Keratinocyte (primary cell): Measurements from ENCODE around the gene KHSRP. TPM values are rescaled to one million over a fixed set of nuclear protein-coding genes. Genes with fewer than 3 reads are reported as not detected.
A peak's percentile ranks its signal among the peaks of the same experiment; 100 is the strongest.

ENCODE experiments used
- DNase-seq: peaks from one replicate; pipeline ENCODE4 v3.0.0-alpha.2; 2011; ENCODE audit warnings: low read depth, missing footprints, low spot score
- FAIRE-seq: peaks from 2 replicates; lab custom pipeline; 2011; peaks lifted over from hg19 to GRCh38; lab: Jason Lieb, UNC
- H2AFZ ChIP-seq: 2 replicates; pipeline ENCODE4 v1.6.0; 2012; ENCODE audit warnings: low read length, control low read depth, inconsistent platforms; ENCODE audit not compliant: control insufficient read depth
- H3K27ac ChIP-seq: 2 replicates; pipeline ENCODE4 v1.5.1; 2011; ENCODE audit warnings: low read length; ENCODE audit not compliant: control insufficient read depth, insufficient read depth
- H3K27me3 ChIP-seq: 3 replicates; pipeline ENCODE4 v1.6.0; 2011; ENCODE audit warnings: low read length; ENCODE audit not compliant: control insufficient read depth, insufficient read depth; ENCODE audit errors: extremely low read depth
- H3K36me3 ChIP-seq, 2 experiments: 2 replicates in 1 of 2; 3 replicates in 1 of 2; pipeline ENCODE4 v1.5.1; 2011; ENCODE audit warnings: low read length in 2 of 2, mild to moderate bottlenecking in 1 of 2; ENCODE audit not compliant: control insufficient read depth in 2 of 2, insufficient read depth in 2 of 2; ENCODE audit errors: extremely low read depth in 1 of 2
- H3K4me1 ChIP-seq: 3 replicates; pipeline ENCODE4 v1.5.1; 2011; ENCODE audit warnings: low read length; ENCODE audit not compliant: control insufficient read depth, insufficient read depth; ENCODE audit errors: extremely low read depth
- H3K4me2 ChIP-seq: 3 replicates; pipeline ENCODE4 v1.6.0; 2011; ENCODE audit warnings: low read depth, low read length; ENCODE audit not compliant: control insufficient read depth, insufficient read depth; ENCODE audit errors: extremely low read depth
- H3K4me3 ChIP-seq, 3 experiments: fragments of 200-600 bp in 1 of 3; sonication (generic) in 1 of 3; 2 replicates in 2 of 3; 3 replicates in 1 of 3; pipeline ENCODE4 v1.5.1; 2011 to 2016; ENCODE audit warnings: low read length in 3 of 3, mild to moderate bottlenecking in 3 of 3, control low read depth in 2 of 3, inconsistent platforms in 1 of 3, low read depth in 1 of 3, mixed read lengths in 1 of 3, mixed run types in 1 of 3, moderate library complexity in 1 of 3; ENCODE audit not compliant: control insufficient read depth in 2 of 3, insufficient read depth in 2 of 3; ENCODE audit errors: extremely low read depth in 1 of 3
- H3K79me2 ChIP-seq: 2 replicates; pipeline ENCODE4 v1.6.0; 2012; ENCODE audit warnings: low read length; ENCODE audit not compliant: control insufficient read depth, insufficient read depth
- H3K9ac ChIP-seq: 3 replicates; pipeline ENCODE4 v1.6.0; 2011; ENCODE audit warnings: low read length; ENCODE audit not compliant: control insufficient read depth, insufficient read depth; ENCODE audit errors: extremely low read depth
- H3K9me1 ChIP-seq: 3 replicates; pipeline ENCODE4 v1.6.0; 2011; ENCODE audit warnings: low read length; ENCODE audit not compliant: control insufficient read depth, insufficient read depth; ENCODE audit errors: extremely low read depth
- H3K9me3 ChIP-seq: 2 replicates; pipeline ENCODE4 v1.5.1; 2012; ENCODE audit warnings: low read depth, low read length; ENCODE audit not compliant: control insufficient read depth
- H4K20me1 ChIP-seq: 3 replicates; pipeline ENCODE4 v1.6.0; 2011; ENCODE audit warnings: low read length; ENCODE audit not compliant: control insufficient read depth, insufficient read depth; ENCODE audit errors: extremely low read depth
- CTCF ChIP-seq, 3 experiments: IDR thresholded peaks in 1 of 3; conservative IDR thresholded peaks in 1 of 3; optimal IDR thresholded peaks in 1 of 3; 2 replicates in 2 of 3; 3 replicates in 1 of 3; pipeline versions ENCODE3 to v1.5.1; 2011; ENCODE audit warnings: low read length in 3 of 3, mild to moderate bottlenecking in 3 of 3, moderate library complexity in 2 of 3, control low read depth in 1 of 3, inconsistent platforms in 1 of 3; ENCODE audit not compliant: insufficient read depth in 2 of 3; ENCODE audit errors: extremely low read depth in 1 of 3
- EZH2 ChIP-seq: IDR thresholded peaks from one replicate; pipeline ENCODE4 v1.6.1; 2012; ENCODE audit warnings: inconsistent platforms, mild to moderate bottlenecking, low read length, moderate library complexity
- dilution Hi-C: fragments of 300-500 bp; cut with MboI; formaldehyde crosslinking; loops from one replicate; pipeline ENCODE4 v1.7.0; 2020; ENCODE audit warnings: low sequenced_read_pairs; ENCODE audit not compliant: extremely low pct_ligation_motif_present
- polyA plus RNA-seq, 5 experiments: library from polyadenylated mRNA; depleted of rRNA in 3 of 5; stranded (reverse) in 3 of 5; stranded (forward) in 1 of 5; unstranded in 1 of 5; fragments of >200 nt; gene quantifications; 1 replicate in 1 of 5; 2 replicates in 3 of 5; 3 replicates in 1 of 5; pipeline versions ENCODE4 v1.2.1 to v1.2.3, GENCODE V29; 2011 to 2012; ENCODE audit warnings: missing spikeins in 2 of 5, low read depth in 1 of 5, low replicate concordance in 1 of 5

Gene KHSRP
- polyA plus RNA-seq, 1 donor (not counting 4 experiments of a cell fraction or from before 2014, with no cell fraction given): 56.6 TPM

- Histone ChIP-seq H4K20me1 (peaks cover 14% of the 10 kb centered on the region), H3K9ac (no peak overlapping the region), H2AFZ (no peak overlapping the region), H3K4me2 (no peak overlapping the region), H3K9me1 (peaks cover 2% of the 10 kb centered on the region), H3K79me2 (peaks cover 22% of the 10 kb centered on the region), H3K36me3 (peaks cover under 1 to 1% of the 10 kb centered on the region in 2 experiments), H3K9me3 (no peaks in the 10 kb centered on the region), H3K27ac (no peak overlapping the region), H3K4me3 (no peak overlapping the region), H3K4me1 (peaks cover 11% of the 10 kb centered on the region), H3K27me3 (no peaks in the 10 kb centered on the region)
- dilution Hi-C loops: no loop called here
- no peak for FAIRE-seq
- TF ChIP-seq CTCF (optimal IDR thresholded peaks at IDR 0.05 in 1 of 3, IDR thresholded peaks at IDR 0.05 in 1 of 3, conservative IDR thresholded peaks at IDR 0.05 in 1 of 3; ENCODE audit: extremely low read depth in 1 of 3, insufficient read depth in 2 of 3, low read length in 3 of 3) (no peak), EZH2 (no peak)
- no peak for DNase-seq
These were observed 2.5 kb upstream of the KHSRP start for GRCh38 chr19:6427131-6427530.

GRCh38 chr19:6425732-6426620 is 1.4 kb upstream of the KHSRP start:
- DNase-seq (no peak), FAIRE-seq (no peak)
- H3K9me3 ChIP-seq: no peaks in the 10 kb centered on the region
- H3K9ac ChIP-seq: no peak overlapping the region
- H4K20me1 ChIP-seq: peaks cover 14% of the 10 kb centered on the region
- peaks cover 34% of the 10 kb centered on the region for H3K79me2 ChIP-seq
- H3K4me1 ChIP-seq: peaks cover 11% of the 10 kb centered on the region
- dilution Hi-C loops: no loop called here
- H3K27ac ChIP-seq: peak overlapping the region; percentile 11
- TF ChIP-seq EZH2 (no peak), CTCF (optimal IDR thresholded peaks at IDR 0.05 in 1 of 3, IDR thresholded peaks at IDR 0.05 in 1 of 3, conservative IDR thresholded peaks at IDR 0.05 in 1 of 3; ENCODE audit: extremely low read depth in 1 of 3, insufficient read depth in 2 of 3, low read length in 3 of 3) (peak in 1 of 3 experiments; percentile 38)
- no peaks in the 10 kb centered on the region for H3K27me3 ChIP-seq
- H3K4me3 ChIP-seq: peak overlapping the region in 1 of 3 experiments; percentile 2
- H3K4me2 ChIP-seq: peak overlapping the region; percentile 49
- peak overlapping the region; percentile 74 for H2AFZ ChIP-seq
- peaks cover 2% of the 10 kb centered on the region for H3K9me1 ChIP-seq
- peaks cover 6 to 12% of the 10 kb centered on the region in 2 experiments for H3K36me3 ChIP-seq
